HUES48 (cell line): Measurements from ENCODE around the gene JADE2.

Experiments
- H3K27ac ChIP-seq: one replicate; pipeline ENCODE4 v1.7.0; 2013; ENCODE audit warnings: low read depth, low read length, inconsistent platforms
- H3K27me3 ChIP-seq: 2 replicates; pipeline ENCODE4 v1.6.1; 2013; ENCODE audit warnings: mild to moderate bottlenecking, low read length; ENCODE audit not compliant: control insufficient read depth, insufficient read depth
- H3K36me3 ChIP-seq: 2 replicates; pipeline ENCODE4 v1.6.1; 2013; ENCODE audit warnings: low read length; ENCODE audit not compliant: control insufficient read depth, insufficient read depth
- H3K4me1 ChIP-seq: 2 replicates; pipeline ENCODE4 v1.6.1; 2013; ENCODE audit warnings: mild to moderate bottlenecking, low read length; ENCODE audit not compliant: control insufficient read depth, insufficient read depth
- H3K4me3 ChIP-seq: 2 replicates; pipeline ENCODE4 v1.5.1; 2013; ENCODE audit warnings: mild to moderate bottlenecking, low read depth, low read length
- H3K9ac ChIP-seq: 2 replicates; pipeline ENCODE4 v1.6.1; 2013; ENCODE audit warnings: mild to moderate bottlenecking, low read depth, low read length, moderate library complexity
- H3K9me3 ChIP-seq: 2 replicates; pipeline ENCODE4 v1.6.1; 2013; ENCODE audit warnings: low read length; ENCODE audit not compliant: control insufficient read depth, insufficient read depth

Gene JADE2

GRCh38 chr5:134566741-134567221, 41.3 kb downstream of the JADE2 start:
- peaks cover 95% of the 10 kb centered on the region for H3K36me3 ChIP-seq
- no peak overlapping the region for H3K4me3 ChIP-seq
- H3K9me3 ChIP-seq, result no peaks in the 10 kb centered on the region
- H3K9ac ChIP-seq, result no peak overlapping the region
- no peak overlapping the region for H3K27ac ChIP-seq
- no peaks in the 10 kb centered on the region for H3K27me3 ChIP-seq
- no peaks in the 10 kb centered on the region for H3K4me1 ChIP-seq

GRCh38 chr5:134567641-134568336, 42.3 kb downstream of the JADE2 start:
- Histone ChIP-seq H3K4me3 (no peak overlapping the region), H3K27ac (no peak overlapping the region), H3K4me1 (no peaks in the 10 kb centered on the region), H3K27me3 (no peaks in the 10 kb centered on the region), H3K36me3 (peaks cover 95% of the 10 kb centered on the region), H3K9ac (no peak overlapping the region), H3K9me3 (no peaks in the 10 kb centered on the region)

- Histone ChIP-seq H3K4me1 (no peaks in the 10 kb centered on the region), H3K9ac (no peak overlapping the region), H3K4me3 (no peak overlapping the region), H3K9me3 (no peaks in the 10 kb centered on the region), H3K27me3 (no peaks in the 10 kb centered on the region), H3K27ac (no peak overlapping the region), H3K36me3 (peaks cover 95% of the 10 kb centered on the region)
These were observed 42.8 kb downstream of the JADE2 start for GRCh38 chr5:134568337-134568700.

- H3K4me1 ChIP-seq, result no peaks in the 10 kb centered on the region
- no peak overlapping the region for H3K27ac ChIP-seq
- H3K27me3 ChIP-seq, result no peaks in the 10 kb centered on the region
- no peak overlapping the region for H3K4me3 ChIP-seq
- H3K36me3 ChIP-seq, result peaks cover 95% of the 10 kb centered on the region
- H3K9ac ChIP-seq, result no peak overlapping the region
- H3K9me3 ChIP-seq, result no peaks in the 10 kb centered on the region
These were observed 43.6 kb downstream of the JADE2 start for GRCh38 chr5:134568761-134569695.

GRCh38 chr5:134569758-134570364, 44.4 kb downstream of the JADE2 start:
- Histone ChIP-seq H3K27ac (no peak overlapping the region), H3K9ac (no peak overlapping the region), H3K4me3 (no peak overlapping the region), H3K36me3 (peaks cover 95% of the 10 kb centered on the region), H3K4me1 (no peaks in the 10 kb centered on the region), H3K27me3 (no peaks in the 10 kb centered on the region), H3K9me3 (no peaks in the 10 kb centered on the region)

GRCh38 chr5:134570365-134570758, 44.9 kb downstream of the JADE2 start:
- no peak overlapping the region for H3K9ac ChIP-seq
- H3K36me3 ChIP-seq, result peaks cover 95% of the 10 kb centered on the region
- H3K9me3 ChIP-seq, result no peaks in the 10 kb centered on the region
- H3K4me3 ChIP-seq, result no peak overlapping the region
- H3K27me3 ChIP-seq, result no peaks in the 10 kb centered on the region
- H3K4me1 ChIP-seq, result no peaks in the 10 kb centered on the region
- H3K27ac ChIP-seq, result no peak overlapping the region

GRCh38 chr5:134570886-134571285, 45.4 kb downstream of the JADE2 start:
- H3K9ac ChIP-seq, result no peak overlapping the region
- no peaks in the 10 kb centered on the region for H3K27me3 ChIP-seq
- no peak overlapping the region for H3K27ac ChIP-seq
- no peaks in the 10 kb centered on the region for H3K9me3 ChIP-seq
- H3K36me3 ChIP-seq, result peaks cover 97% of the 10 kb centered on the region
- no peak overlapping the region for H3K4me3 ChIP-seq
- H3K4me1 ChIP-seq, result no peaks in the 10 kb centered on the region

- H3K36me3 ChIP-seq, result peaks cover 97% of the 10 kb centered on the region
- H3K27me3 ChIP-seq, result no peaks in the 10 kb centered on the region
- no peak overlapping the region for H3K27ac ChIP-seq
- no peak overlapping the region for H3K4me3 ChIP-seq
- no peak overlapping the region for H3K9ac ChIP-seq
- H3K9me3 ChIP-seq, result no peaks in the 10 kb centered on the region
- no peaks in the 10 kb centered on the region for H3K4me1 ChIP-seq
These were observed 46.4 kb downstream of the JADE2 start for GRCh38 chr5:134571693-134572405.

GRCh38 chr5:134572811-134573210, 47.3 kb downstream of the JADE2 start:
- Histone ChIP-seq H3K9me3 (no peaks in the 10 kb centered on the region), H3K27me3 (no peaks in the 10 kb centered on the region), H3K4me1 (no peaks in the 10 kb centered on the region), H3K27ac (no peak overlapping the region), H3K36me3 (peaks cover 93% of the 10 kb centered on the region), H3K9ac (no peak overlapping the region), H3K4me3 (no peak overlapping the region)

GRCh38 chr5:134574521-134574920, 49.1 kb downstream of the JADE2 start:
- no peak overlapping the region for H3K4me3 ChIP-seq
- peaks cover 92% of the 10 kb centered on the region for H3K36me3 ChIP-seq
- no peaks in the 10 kb centered on the region for H3K27me3 ChIP-seq
- H3K9ac ChIP-seq, result no peak overlapping the region
- H3K9me3 ChIP-seq, result no peaks in the 10 kb centered on the region
- H3K27ac ChIP-seq, result no peak overlapping the region
- H3K4me1 ChIP-seq, result no peaks in the 10 kb centered on the region
